GM13976 (cell line): ENCODE results near the gene RAB11FIP3.

Source experiments
- DNase-seq: peaks from one replicate; pipeline ENCODE4 v3.0.0; 2012; ENCODE audit warnings: low spot score
- CTCF ChIP-seq: IDR thresholded peaks from 2 replicates; pipeline ENCODE4 v1.5.1; 2012; ENCODE audit warnings: borderline replicate concordance, mild to moderate bottlenecking; ENCODE audit not compliant: insufficient read depth; ENCODE audit errors: extremely low read depth, missing control alignments, control extremely low read depth
- in situ Hi-C: fragments of 300-500 bp; cut with MboI; formaldehyde crosslinking; loops from one replicate; pipeline ENCODE4 v1.12.0; 2022; ENCODE audit warnings: low sequenced_read_pairs, mixed read lengths, inconsistent platforms; ENCODE audit not compliant: unreplicated experiment

Gene RAB11FIP3

GRCh38 chr16:554297-554621 is 128.8 kb downstream of the RAB11FIP3 start:
- TF ChIP-seq CTCF: no peak
- no peak for DNase-seq
- in situ Hi-C loops: no loop called here

GRCh38 chr16:554640-555365 is 129.4 kb downstream of the RAB11FIP3 start:
- in situ Hi-C loops: no loop called here
- TF ChIP-seq CTCF: no peak
- no peak for DNase-seq

- in situ Hi-C loops: no loop called here
- no peak for DNase-seq
- no peak for TF ChIP-seq CTCF
Observed at GRCh38 chr16:555528-556473, 130.4 kb downstream of the RAB11FIP3 start.

GRCh38 chr16:556474-557173 is 131.2 kb downstream of the RAB11FIP3 start:
- in situ Hi-C loops: no loop called here
- DNase-seq: peak; percentile 44
- TF ChIP-seq CTCF: no peak

- peak; percentile 45 for DNase-seq
- in situ Hi-C loops: no loop called here
- TF ChIP-seq CTCF: no peak
Observed at GRCh38 chr16:557463-558297, 132.2 kb downstream of the RAB11FIP3 start.
